ENCODE results near the gene PPM1H. TPM values are rescaled to one million over a fixed set of nuclear protein-coding genes. Genes with fewer than 3 reads are reported as not detected.

Gene PPM1H
- total RNA-seq, 1 donor from 2014 or later: not detected

DNA sequence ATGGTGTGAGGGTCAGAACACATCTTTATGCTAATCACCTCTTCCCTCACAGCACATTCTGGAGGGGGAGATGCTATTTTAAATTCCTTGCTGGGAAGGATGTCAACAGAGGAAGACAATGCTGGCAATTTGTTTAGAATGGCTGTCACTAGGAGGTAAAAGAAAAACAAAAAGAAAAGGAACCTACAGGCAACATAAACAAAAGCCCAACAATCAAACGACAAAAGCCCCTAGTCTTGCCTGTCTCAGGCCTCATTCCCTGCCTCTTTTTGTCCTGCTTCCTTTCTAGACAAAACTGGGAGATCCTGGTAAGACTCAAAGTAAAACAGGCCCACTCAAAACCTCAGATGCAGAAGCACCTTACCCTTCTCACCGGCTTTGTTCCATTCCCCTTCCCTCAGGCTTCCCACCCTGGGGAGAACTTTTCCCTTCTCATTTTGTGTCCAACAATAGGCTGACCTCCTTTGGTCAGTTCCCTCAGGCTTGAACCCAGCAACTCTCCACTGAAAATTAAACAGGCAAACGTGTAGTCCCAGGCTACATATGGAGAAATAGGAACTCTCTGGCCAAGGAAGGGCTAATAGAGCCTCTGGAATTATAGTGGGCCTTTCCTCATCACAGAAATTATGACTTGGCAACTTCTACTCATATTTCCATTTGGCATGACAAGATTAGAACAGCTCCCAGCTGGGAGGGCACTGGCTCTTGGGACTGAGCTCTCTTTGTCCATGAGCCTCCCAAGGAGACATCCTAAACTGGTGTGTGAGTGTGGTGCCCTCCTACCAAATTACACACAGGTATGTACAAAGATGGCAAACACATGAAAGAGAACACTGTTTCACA, 275.3 kb downstream of the PPM1H start:
- no peak for DNase-seq (ENCODE audit: low spot score)
- Mint-ChIP-seq H3K36me3 (ENCODE audit: low read depth) (no peaks in the 10 kb centered on the region), H3K9me3 (no peaks in the 10 kb centered on the region), H3K4me3 (ENCODE audit: low read depth) (no peak overlapping the region), H3K27ac (no peak overlapping the region), H3K4me1 (ENCODE audit: low read depth) (peaks cover 5% of the 10 kb centered on the region), H3K27me3 (ENCODE audit: low read depth) (peaks cover 34% of the 10 kb centered on the region)
- intact Hi-C loops (cut with micrococcal nuclease): no loop called here

DNA sequence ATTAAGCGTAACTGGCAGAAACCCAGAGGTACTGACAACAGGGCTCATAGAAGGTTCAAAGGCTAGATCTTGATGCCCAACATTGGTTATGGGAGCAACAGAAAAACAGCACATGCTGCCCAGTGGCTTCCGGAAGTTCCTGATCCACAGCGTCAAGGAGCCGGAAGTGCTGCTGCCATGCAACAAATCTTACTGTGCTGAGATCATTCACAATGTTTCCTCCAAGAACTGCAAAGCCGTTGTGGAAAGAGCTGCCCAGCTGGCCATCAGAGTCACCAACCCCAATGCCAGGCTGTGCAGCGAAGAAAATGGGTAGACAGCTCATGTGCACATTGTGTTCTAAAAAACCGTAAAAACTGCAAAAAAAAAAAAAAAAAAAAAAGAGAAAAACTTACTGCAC, 276.0 kb downstream of the PPM1H start:
- H3K9me3 Mint-ChIP-seq: no peaks in the 10 kb centered on the region
- intact Hi-C loops (cut with micrococcal nuclease): no loop called here
- H3K27me3 Mint-ChIP-seq (ENCODE audit: low read depth): peaks cover 35% of the 10 kb centered on the region
- no peak for DNase-seq (ENCODE audit: low spot score)
- H3K36me3 Mint-ChIP-seq (ENCODE audit: low read depth): no peaks in the 10 kb centered on the region
- H3K4me1 Mint-ChIP-seq (ENCODE audit: low read depth): peaks cover 10% of the 10 kb centered on the region
- no peak overlapping the region for H3K4me3 Mint-ChIP-seq (ENCODE audit: low read depth)
- no peak overlapping the region for H3K27ac Mint-ChIP-seq

DNA sequence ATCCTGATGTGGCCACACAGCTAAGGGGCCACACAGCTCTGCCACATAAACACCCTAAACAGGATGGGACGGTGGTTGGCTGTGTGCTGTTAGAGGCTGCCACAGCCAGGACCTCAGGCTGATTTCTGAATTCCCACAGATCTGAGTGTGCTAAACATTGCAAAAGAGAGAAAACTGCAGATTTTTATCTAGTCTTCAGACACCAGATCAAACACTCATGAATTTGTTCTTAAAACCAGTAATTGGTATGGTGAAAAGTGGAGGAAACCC, 277.7 kb downstream of the PPM1H start:
- no peaks in the 10 kb centered on the region for H3K36me3 Mint-ChIP-seq (ENCODE audit: low read depth)
- peaks cover 10% of the 10 kb centered on the region for H3K4me1 Mint-ChIP-seq (ENCODE audit: low read depth)
- H3K27me3 Mint-ChIP-seq (ENCODE audit: low read depth): peaks cover 32% of the 10 kb centered on the region
- H3K4me3 Mint-ChIP-seq (ENCODE audit: low read depth): no peak overlapping the region
- no peaks in the 10 kb centered on the region for H3K9me3 Mint-ChIP-seq
- no peak for DNase-seq (ENCODE audit: low spot score)
- H3K27ac Mint-ChIP-seq: no peak overlapping the region
- intact Hi-C loops (cut with micrococcal nuclease): no loop called here

DNA sequence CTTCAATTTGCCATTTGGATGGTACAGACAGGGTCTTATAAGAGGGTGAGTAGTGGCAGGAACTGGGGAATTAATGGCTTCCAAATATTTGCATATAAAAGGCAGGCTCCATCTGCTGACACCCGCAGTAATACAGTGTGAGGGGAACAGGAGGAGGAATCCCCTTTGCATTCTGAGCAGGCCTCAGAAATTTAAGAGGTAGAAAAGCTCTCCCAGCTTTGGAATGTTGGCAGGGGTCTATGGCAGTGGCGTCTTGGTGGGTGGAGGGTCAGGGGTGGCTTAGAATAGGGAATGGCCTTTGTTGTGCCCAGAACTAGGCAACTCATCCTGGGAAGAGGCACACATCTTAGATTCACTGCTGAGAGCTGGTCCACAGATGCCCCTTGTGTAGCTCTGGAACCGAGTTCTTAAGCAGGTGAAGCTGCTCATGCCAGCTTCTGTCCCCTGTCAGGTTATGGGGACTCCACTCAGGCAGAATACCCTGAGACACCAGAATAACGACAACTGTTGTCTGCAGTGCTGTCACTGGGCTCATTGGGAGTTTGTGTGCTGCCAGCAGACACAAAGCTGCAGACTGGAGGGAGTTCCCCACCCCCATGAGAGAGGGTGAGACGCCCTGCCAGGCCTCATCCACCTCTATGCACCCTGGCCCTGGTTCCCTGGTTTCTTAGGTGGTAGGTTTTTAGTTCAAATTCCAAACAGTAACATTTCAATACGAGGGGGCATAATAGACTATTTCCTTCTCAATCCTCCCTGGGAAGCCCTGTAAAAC, 278.2 kb downstream of the PPM1H start:
- peaks cover 10% of the 10 kb centered on the region for H3K4me1 Mint-ChIP-seq (ENCODE audit: low read depth)
- no peaks in the 10 kb centered on the region for H3K36me3 Mint-ChIP-seq (ENCODE audit: low read depth)

DNA sequence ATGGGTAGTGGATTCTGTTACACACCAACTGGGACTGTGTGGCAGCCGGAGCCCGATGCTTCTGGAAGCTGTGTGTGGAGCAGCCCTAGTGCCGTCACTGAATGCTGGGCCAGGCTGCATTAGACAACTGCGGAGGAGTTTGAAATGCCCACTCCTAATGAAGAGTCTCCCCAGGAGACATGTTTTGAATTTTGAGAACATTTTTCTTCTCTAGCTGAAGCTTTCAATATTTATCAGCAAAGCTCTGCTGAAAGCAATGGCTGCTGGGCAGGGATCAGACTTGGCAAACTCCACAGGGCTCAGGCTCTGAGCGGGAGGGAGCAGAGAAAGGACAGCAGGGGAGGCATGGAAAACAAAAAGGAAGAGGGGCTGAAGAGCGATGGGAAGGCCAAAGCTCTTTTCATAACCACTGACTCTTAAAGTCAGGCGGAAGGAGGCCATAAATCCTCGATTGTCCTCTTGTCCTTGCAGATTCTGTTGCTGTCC, 279.2 kb downstream of the PPM1H start:
- H3K27ac Mint-ChIP-seq: no peak overlapping the region
- H3K4me1 Mint-ChIP-seq (ENCODE audit: low read depth): peaks cover 10% of the 10 kb centered on the region
- DNase-seq (ENCODE audit: low spot score): no peak
- no peaks in the 10 kb centered on the region for H3K9me3 Mint-ChIP-seq
- intact Hi-C loops (cut with micrococcal nuclease): no loop called here
- H3K36me3 Mint-ChIP-seq (ENCODE audit: low read depth): no peaks in the 10 kb centered on the region
- H3K4me3 Mint-ChIP-seq (ENCODE audit: low read depth): no peak overlapping the region
- H3K27me3 Mint-ChIP-seq (ENCODE audit: low read depth): peaks cover 32% of the 10 kb centered on the region

More for the DNA sequence above, 278.2 kb downstream of the PPM1H start:
- intact Hi-C loops (cut with micrococcal nuclease): no loop called here
- Mint-ChIP-seq H3K27me3 (ENCODE audit: low read depth) (peaks cover 32% of the 10 kb centered on the region), H3K9me3 (no peaks in the 10 kb centered on the region), H3K27ac (no peak overlapping the region), H3K4me3 (ENCODE audit: low read depth) (no peak overlapping the region)
- DNase-seq (ENCODE audit: low spot score): no peak

DNA sequence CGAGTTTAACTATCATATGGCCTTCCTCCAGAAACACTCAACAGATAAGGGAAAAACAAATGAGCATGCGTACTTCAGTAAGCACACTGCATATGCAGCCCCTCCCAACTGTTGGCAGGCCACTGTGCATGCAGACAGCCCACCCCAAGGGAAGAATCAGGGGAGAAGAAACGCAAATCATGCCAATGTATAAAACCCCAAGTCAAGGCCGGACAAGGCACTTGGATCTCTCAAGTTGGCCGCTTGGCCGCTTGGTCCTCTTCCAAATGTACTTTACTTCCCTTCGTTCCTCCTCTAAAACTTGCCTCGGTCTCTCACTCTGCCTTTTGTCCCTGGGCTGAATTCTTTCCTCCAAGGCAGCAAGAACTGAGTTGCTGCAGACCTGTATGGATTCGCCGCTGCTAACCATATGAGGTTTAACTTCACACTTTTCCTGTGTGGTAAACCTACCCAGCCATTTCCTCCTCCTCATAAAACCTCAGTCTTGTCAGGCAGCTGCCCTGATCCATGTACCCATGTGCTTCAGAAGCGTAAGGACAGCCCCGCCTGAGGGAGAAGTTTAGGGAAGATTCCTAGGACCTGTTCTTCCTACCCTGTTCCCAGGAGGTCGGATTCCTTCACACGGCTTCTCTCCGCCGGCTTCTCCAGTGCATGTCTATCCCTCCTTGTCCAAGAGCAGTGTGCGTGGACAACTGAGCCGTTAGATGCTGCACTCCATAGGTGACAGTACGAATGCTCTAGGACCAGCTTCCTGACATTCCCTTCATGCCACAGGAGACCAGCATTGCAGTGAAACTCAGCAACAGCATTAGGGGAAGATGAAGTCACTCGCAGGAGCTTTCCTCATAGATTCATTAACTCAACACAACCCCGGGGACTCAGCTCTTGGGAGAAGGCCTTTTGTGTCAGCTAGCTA, 280.4 kb downstream of the PPM1H start:
- peaks cover 14% of the 10 kb centered on the region for H3K4me1 Mint-ChIP-seq (ENCODE audit: low read depth)
- no peak overlapping the region for H3K4me3 Mint-ChIP-seq (ENCODE audit: low read depth)
- no peak overlapping the region for H3K27ac Mint-ChIP-seq
- no peaks in the 10 kb centered on the region for H3K36me3 Mint-ChIP-seq (ENCODE audit: low read depth)
- no peak for DNase-seq (ENCODE audit: low spot score)
- intact Hi-C loops (cut with micrococcal nuclease): no loop called here
- H3K27me3 Mint-ChIP-seq (ENCODE audit: low read depth): peaks cover 32% of the 10 kb centered on the region
- no peaks in the 10 kb centered on the region for H3K9me3 Mint-ChIP-seq

DNA sequence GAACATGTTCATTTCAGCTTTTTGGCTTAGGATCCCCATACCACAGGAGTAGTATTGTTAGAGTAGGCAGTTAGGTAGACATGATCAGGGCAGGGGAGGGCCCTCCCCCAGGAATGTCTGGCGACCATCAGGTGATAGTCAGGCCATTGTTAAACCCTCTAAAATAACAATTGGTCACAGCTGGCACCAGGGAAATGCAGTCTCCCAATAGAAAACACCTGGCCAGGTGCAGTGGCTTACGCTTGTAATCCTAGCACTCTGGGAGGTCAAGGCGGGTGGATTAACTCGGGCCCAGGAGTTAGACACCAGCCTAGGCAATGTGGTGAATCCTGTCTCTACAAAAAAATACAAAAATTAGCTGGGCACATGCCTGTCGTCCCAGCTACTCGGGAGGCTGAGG, 281.2 kb downstream of the PPM1H start:
- Mint-ChIP-seq H3K27ac (no peak overlapping the region), H3K27me3 (ENCODE audit: low read depth) (peaks cover 28% of the 10 kb centered on the region), H3K36me3 (ENCODE audit: low read depth) (no peaks in the 10 kb centered on the region), H3K9me3 (no peaks in the 10 kb centered on the region), H3K4me3 (ENCODE audit: low read depth) (no peak overlapping the region), H3K4me1 (ENCODE audit: low read depth) (peaks cover 18% of the 10 kb centered on the region)
- DNase-seq (ENCODE audit: low spot score): no peak
- intact Hi-C loops (cut with micrococcal nuclease): no loop called here

DNA sequence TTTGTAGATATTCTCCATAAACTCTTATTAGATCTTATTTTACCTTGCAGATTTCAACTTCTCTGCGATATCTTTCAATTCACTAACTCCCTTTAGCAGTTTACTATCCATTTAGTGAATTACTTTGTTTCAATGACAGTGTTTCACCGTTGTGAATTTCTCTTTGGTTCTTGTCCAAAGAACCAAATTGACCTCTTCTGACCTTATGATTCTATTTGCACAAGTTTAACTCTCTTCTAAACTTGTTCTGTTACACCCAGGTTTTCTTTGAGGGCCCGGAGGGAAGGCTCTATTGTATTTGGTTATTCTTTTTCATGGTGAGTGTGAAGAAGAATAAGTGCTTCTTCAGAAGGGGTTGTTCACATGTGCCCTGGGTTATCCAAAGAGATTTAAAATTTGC, 281.6 kb downstream of the PPM1H start:
- DNase-seq (ENCODE audit: low spot score): no peak
- Mint-ChIP-seq H3K9me3 (no peaks in the 10 kb centered on the region), H3K36me3 (ENCODE audit: low read depth) (no peaks in the 10 kb centered on the region), H3K4me1 (ENCODE audit: low read depth) (peaks cover 18% of the 10 kb centered on the region), H3K27me3 (ENCODE audit: low read depth) (peaks cover 25% of the 10 kb centered on the region), H3K4me3 (ENCODE audit: low read depth) (no peak overlapping the region), H3K27ac (no peak overlapping the region)
- intact Hi-C loops (cut with micrococcal nuclease): no loop called here

DNA sequence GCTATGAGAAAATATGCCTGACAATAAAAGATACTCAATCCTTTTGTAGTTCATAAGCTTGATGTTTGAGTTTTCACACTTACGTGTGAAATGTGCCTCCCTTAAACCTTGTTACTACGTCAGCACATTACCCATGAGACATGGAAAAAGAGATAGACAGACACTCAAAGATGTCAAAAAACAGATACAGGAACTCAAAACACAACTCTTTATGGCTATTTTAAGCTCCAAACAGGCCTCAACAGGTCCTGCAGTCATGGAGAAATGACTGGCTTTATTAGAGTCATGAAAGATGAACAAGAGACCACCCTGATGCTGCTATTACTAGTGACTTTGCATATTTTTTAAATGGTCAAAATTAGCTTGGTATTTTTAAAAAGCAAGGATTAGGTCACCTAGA, 283.8 kb downstream of the PPM1H start:
- DNase-seq (ENCODE audit: low spot score): no peak
- H3K4me1 Mint-ChIP-seq (ENCODE audit: low read depth): peaks cover 16% of the 10 kb centered on the region
- no peaks in the 10 kb centered on the region for H3K36me3 Mint-ChIP-seq (ENCODE audit: low read depth)
- no peaks in the 10 kb centered on the region for H3K9me3 Mint-ChIP-seq
- intact Hi-C loops (cut with micrococcal nuclease): no loop called here
- no peak overlapping the region for H3K4me3 Mint-ChIP-seq (ENCODE audit: low read depth)
- no peak overlapping the region for H3K27ac Mint-ChIP-seq
- H3K27me3 Mint-ChIP-seq (ENCODE audit: low read depth): peaks cover 11% of the 10 kb centered on the region

DNA sequence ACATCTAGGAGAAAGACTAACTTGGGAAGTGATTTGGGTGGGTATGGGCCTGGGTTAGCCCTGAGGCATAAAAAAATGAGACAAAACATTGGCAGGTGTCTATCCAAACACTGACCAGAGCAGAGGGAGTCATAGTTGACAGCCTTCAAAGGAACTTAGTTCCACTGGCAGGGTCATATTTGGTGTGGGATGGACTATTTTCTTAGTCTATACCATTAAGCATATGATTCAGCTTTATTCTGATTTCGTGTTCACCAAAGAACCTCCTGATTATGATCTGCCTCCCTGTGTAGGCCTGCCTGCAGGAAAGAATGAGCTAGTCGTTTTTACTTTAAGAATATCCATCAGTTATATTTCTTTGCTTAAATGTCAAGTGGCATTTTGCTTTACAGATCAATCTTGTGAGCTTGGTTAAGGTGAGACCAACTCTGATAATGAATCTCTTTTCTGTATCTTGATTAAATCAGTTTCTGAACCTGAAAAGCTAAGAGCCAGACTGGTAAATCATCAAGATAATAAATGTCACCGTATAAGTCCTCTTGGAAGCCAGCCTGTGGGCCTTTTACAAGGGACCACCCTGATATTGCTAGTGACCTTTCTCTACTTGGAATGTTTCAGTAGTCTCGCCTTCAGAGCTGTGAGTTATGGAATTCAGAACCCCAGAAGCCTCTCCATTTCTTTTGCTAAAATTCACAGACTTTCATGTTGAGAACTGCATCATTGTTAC, 285.4 kb downstream of the PPM1H start:
- no peak for DNase-seq (ENCODE audit: low spot score)
- H3K36me3 Mint-ChIP-seq (ENCODE audit: low read depth): no peaks in the 10 kb centered on the region
- peaks cover 4% of the 10 kb centered on the region for H3K27me3 Mint-ChIP-seq (ENCODE audit: low read depth)
- intact Hi-C loops (cut with micrococcal nuclease): no loop called here
- H3K4me3 Mint-ChIP-seq (ENCODE audit: low read depth): no peak overlapping the region
- H3K4me1 Mint-ChIP-seq (ENCODE audit: low read depth): peaks cover 12% of the 10 kb centered on the region
- no peaks in the 10 kb centered on the region for H3K9me3 Mint-ChIP-seq
- H3K27ac Mint-ChIP-seq: no peak overlapping the region

DNA sequence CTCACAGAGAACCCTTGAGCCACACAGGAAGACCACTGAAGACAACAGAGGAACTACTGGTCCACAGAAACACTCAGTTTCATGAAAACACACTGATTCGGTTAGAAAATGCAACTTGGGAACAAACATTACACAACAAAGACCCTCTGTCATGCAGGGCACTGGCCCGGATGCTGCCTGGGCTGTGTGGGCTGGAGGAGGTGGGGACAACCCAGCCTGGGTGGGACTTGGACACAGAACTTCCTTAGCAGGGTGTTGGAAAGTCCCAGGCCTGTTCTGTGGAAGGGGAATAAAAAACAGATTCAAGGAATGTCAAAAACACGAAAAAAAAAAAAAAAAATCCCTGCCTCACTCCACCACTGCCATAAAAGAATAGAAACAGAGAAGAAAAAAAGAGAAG, 287.4 kb downstream of the PPM1H start:
- peaks cover 8% of the 10 kb centered on the region for H3K4me1 Mint-ChIP-seq (ENCODE audit: low read depth)
- no peak overlapping the region for H3K27ac Mint-ChIP-seq
- H3K4me3 Mint-ChIP-seq (ENCODE audit: low read depth): no peak overlapping the region
- H3K36me3 Mint-ChIP-seq (ENCODE audit: low read depth): no peaks in the 10 kb centered on the region
- DNase-seq (ENCODE audit: low spot score): no peak
- H3K27me3 Mint-ChIP-seq (ENCODE audit: low read depth): peaks cover 6% of the 10 kb centered on the region
- intact Hi-C loops (cut with micrococcal nuclease): no loop called here
- H3K9me3 Mint-ChIP-seq: no peaks in the 10 kb centered on the region

DNA sequence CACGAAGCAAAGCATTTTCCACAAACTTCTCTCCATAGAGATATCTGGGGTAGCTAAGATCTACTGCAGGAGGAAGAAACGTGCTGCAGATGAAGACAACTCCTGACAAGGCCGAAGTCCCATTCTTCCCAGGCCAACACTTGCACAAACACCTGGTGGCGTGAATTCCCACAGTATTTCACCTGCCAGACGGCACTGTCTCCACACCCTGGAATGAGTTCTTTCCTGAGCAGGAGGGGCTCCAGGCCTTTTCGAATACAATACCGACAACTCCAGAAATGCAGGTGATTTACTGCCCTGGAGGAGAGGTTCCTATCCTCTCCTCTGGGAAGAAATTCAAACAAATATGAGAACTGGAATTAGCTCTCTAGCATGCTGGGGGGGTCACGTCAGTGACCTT, 288.4 kb downstream of the PPM1H start:
- H3K9me3 Mint-ChIP-seq: no peaks in the 10 kb centered on the region
- H3K36me3 Mint-ChIP-seq (ENCODE audit: low read depth): no peaks in the 10 kb centered on the region
- DNase-seq (ENCODE audit: low spot score): no peak
- intact Hi-C loops (cut with micrococcal nuclease): no loop called here
- no peak overlapping the region for H3K27ac Mint-ChIP-seq
- peaks cover 6% of the 10 kb centered on the region for H3K27me3 Mint-ChIP-seq (ENCODE audit: low read depth)
- H3K4me3 Mint-ChIP-seq (ENCODE audit: low read depth): no peak overlapping the region
- H3K4me1 Mint-ChIP-seq (ENCODE audit: low read depth): peaks cover 10% of the 10 kb centered on the region
